GM18526 (cell line): Measurements from ENCODE around the gene PRTG.

Experiments
- POLR2A ChIP-seq: IDR thresholded peaks from 3 replicates; pipeline ENCODE4 v1.6.1; 2011; ENCODE audit not compliant: insufficient read length; ENCODE audit errors: extremely low read depth

PRTG gene, protein sequence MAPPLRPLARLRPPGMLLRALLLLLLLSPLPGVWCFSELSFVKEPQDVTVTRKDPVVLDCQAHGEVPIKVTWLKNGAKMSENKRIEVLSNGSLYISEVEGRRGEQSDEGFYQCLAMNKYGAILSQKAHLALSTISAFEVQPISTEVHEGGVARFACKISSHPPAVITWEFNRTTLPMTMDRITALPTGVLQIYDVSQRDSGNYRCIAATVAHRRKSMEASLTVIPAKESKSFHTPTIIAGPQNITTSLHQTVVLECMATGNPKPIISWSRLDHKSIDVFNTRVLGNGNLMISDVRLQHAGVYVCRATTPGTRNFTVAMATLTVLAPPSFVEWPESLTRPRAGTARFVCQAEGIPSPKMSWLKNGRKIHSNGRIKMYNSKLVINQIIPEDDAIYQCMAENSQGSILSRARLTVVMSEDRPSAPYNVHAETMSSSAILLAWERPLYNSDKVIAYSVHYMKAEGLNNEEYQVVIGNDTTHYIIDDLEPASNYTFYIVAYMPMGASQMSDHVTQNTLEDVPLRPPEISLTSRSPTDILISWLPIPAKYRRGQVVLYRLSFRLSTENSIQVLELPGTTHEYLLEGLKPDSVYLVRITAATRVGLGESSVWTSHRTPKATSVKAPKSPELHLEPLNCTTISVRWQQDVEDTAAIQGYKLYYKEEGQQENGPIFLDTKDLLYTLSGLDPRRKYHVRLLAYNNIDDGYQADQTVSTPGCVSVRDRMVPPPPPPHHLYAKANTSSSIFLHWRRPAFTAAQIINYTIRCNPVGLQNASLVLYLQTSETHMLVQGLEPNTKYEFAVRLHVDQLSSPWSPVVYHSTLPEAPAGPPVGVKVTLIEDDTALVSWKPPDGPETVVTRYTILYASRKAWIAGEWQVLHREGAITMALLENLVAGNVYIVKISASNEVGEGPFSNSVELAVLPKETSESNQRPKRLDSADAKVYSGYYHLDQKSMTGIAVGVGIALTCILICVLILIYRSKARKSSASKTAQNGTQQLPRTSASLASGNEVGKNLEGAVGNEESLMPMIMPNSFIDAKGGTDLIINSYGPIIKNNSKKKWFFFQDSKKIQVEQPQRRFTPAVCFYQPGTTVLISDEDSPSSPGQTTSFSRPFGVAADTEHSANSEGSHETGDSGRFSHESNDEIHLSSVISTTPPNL

DNA sequence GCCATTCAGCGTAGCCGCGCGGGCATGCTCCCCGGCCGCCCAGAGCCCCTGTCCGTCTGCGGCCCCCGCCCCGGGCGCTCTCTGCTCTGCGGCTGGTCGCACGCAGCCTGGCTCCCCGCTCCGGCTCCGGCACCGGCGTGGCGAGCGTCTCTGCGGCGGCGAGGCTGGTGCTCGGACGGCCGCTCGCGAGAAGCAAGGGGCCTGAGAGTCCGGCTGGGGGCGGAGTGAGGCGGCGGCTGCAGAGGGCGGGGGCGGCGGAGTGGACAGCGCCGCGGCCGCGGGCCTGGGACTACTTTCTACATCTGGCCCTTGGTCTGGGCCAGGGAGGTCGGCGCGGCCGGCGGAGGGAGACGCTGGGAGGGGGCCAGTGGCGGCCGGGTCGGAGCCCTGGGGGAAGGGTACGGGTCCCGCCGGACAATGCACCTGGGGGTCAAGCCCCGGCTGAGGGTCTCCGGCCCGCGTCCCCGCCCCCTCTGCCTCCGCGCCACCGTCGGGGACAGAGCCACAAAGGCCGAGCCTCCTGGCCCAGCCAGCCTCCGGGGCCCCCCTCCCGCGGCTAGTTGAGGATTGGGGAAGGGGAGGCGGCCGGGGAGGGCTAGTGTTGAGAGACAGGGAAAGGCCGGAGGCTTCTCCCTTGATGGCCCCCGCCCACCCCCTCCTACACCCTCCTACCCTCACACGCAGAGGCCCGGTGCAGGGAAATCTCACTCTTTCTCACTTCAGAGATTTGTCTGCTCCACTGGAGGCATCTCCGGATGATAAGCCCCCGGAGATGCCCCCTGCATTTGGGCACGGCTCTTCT, at the start of gene PRTG:
PRTG (minus strand) TSS at position 226 of the 802 bp plus-strand sequence; CDS start at position 5, 221 bp downstream.
- TF ChIP-seq POLR2A = no peak

- TF ChIP-seq POLR2A = no peak
Observed at GRCh38 chr15:55791551-55792400, 48.8 kb upstream of the PRTG start.

DNA sequence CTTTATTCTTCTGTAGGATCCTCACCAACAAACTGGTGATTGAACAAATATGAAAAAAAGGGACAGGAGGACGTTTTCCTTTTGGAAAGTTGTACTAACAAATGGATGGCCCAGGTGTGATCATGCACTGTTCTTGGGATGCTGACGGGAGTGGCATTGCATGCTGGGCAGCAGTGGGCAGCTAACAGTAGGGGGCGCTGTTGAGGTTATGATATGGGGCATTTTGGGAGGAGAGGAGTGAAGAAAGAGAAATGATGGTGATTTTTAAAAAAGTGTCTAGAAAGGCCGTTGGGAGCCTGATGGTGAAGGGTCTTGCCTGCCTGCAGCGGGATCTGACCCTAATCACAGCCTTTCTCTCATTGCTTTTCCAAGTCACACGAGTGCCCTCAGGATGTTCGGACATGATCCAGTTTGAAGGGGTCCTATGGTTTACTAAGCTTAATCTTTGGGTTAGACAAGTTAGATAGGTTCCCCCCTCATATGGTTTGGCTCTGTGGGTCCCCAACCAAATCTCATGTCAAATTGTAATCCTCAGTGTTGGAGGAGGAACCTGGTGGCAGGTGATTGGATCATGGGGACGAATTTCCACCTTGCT, 46.2 kb upstream of the PRTG start:
- no peak for TF ChIP-seq POLR2A

- no peak for TF ChIP-seq POLR2A
Observed at GRCh38 chr15:55786341-55786740, 43.4 kb upstream of the PRTG start.

DNA sequence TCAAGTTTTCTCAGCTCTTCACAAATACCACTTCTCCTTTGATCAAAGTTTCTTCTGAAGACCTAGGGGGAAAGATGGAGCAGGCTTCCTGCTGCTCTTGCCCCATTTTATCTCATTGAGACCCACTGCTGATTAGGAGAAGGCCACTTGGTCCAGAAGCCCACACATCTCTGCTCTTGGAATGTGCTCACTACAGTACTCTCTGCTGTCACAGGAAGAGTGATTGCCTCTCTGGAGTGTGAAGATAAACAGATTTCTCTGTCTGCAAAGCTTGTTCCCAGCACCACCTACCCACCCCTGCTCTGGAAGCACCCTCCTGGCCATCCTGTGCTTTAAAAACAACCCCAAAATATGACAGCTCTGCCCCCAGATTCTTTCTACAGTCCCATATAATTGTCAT, 41.3 kb upstream of the PRTG start:
- no peak for TF ChIP-seq POLR2A

- TF ChIP-seq POLR2A = no peak
Observed at GRCh38 chr15:55782901-55783300, 39.9 kb upstream of the PRTG start.

- TF ChIP-seq POLR2A = no peak
Observed at GRCh38 chr15:55780292-55780691, 37.3 kb upstream of the PRTG start.

DNA sequence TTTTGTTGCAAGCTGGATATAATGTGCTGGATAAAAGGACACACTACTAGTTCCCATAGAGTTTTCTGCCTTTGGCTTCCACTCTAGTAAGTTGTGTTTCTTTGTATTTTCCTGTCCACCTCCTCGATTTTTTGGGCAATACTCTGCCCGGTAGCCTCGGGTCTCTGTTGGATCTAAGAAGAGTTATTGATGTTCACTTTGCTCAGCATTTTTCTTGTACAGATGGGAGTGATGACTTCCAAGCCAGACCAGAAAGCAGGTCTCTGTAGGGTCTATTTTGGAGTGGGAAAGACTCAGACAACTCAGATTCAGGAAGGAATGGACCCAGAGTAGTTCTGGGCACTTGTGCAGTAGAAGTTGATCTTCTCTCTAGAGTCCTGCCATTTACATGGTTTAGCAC, 36.0 kb upstream of the PRTG start:
- no peak for TF ChIP-seq POLR2A

DNA sequence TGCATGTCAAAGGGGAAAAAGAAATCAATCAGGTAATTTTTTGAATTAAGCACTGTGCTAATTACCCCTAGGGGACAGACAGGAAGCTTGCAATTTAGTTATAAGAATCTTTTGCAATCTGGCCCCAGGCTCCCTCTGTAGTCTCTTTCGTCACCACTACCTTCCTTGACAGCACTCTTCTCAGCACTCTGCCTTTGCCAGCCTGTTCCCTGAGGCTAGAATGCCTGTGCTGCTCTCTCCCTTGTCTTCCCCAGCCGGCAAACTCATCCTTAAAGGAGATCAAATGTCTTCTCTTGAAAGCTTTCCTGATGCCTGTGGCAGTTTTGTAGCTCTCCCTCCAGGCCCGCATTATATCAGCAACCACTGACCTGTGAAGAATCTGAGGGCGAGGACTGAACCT, 32.4 kb upstream of the PRTG start:
- TF ChIP-seq POLR2A = no peak

DNA sequence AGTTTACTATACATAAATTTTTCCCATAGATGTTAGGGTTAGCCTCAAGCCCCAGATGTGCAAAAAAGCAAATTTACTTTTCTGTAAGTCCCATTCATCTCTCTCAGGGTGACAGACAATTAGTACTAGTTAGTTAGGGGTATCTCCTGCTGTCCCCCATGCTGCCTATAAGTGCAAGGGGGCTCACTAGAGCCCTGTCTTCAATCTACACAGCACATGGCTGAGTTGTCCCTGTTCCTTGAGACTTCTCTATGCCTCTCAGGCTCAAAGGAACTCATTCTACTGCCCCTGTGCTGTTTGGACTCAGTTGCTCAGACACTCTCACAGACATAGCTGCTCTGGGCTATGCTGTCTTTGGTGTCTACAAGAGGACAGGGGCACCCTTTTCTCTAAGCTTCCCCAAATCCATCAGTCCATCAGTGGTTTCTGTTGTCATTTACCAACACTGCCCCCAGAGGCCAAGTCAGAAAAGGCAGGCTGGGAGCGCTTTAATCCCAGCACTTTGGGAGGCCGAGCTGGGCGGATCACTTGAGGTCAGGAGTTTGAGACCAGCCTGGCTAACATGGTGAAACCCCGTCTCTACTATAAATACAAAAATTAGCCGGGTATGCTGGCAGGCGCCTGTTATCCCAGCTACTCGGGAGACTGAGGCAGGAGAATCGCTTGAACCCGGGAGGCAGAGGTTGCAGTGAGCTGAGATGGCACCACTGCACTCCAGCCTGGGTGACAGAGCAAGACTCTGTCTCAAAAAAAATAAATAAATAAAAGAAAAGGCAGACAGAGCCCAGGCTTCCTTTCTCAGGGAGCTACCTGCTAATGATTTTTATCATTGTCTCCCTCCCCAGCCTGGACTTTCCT, 31.4 kb upstream of the PRTG start:
- TF ChIP-seq POLR2A = no peak

GRCh38 chr15:55770806-55771205, 27.9 kb upstream of the PRTG start:
- TF ChIP-seq POLR2A = no peak

DNA sequence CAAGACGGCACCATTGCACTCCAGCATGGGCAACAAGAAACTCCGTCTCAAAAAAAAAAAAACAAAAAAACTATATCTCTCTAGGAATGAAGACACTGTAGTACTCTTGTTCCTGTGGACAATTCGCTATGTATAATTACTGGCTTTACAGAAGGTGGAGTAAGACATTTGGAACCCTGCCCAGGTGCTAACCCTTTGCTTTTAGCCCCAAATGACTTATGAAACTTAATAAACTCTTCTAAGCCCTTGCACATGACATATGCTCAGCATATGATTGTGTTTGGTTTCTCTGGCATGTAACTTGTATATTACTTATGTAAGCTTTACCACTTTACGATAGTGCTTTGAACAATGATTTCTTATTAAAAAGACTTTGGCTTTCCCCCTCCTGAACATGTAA, 27.3 kb upstream of the PRTG start:
- TF ChIP-seq POLR2A = no peak

DNA sequence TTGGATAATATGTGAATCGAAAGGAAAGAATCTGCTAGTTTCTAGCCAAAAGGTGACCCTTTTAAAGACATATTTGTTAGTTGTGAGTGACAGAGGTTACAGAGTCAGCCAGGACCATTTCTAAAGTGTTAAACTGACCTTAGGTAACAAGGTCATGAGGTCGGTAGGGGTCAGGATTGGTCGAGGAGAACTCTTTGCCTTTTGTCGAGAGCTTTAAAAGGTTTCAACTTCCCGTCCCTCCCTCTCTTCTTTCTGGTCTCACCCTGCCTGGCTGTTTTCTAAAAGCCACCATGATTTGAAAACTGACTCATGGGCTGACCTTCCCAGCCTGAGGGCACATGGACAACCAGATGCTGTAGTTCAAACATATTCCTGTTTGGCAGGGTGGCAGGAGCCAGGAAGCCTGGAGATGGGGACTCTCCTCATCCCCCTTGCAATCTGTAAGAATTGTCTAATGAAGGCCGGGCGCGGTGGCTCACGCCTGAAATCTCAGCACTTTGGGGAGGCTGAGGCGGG, 25.8 kb upstream of the PRTG start:
- no peak for TF ChIP-seq POLR2A

DNA sequence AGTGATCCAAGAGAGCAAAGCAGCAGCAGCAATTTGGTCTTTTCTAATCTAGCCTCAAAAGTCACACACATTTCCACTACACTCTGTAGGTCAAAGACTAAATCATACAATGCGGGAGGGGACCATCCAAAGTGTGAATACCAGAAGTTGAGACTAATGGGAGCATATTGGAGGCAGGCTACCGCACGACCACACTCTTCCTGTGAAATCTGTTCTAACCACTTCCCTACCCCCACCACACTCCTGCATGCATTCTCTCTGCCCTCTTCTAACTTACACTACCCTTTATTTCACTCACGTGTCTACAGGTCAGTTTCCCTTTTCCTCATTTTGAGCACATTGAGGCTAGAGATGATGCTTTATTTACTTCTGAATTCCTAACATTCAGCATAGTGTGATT, 23.7 kb upstream of the PRTG start:
- TF ChIP-seq POLR2A = no peak
